HG03108 (cell line): ENCODE results near the gene HSPB6.
"Not testable (repeated sequence)": the region's sequence is repeated elsewhere in the genome, so short reads cannot be mapped to it uniquely, and the experiment has no call there.

Experiments
- ATAC-seq: cut with Tn5 transposase; IDR thresholded peaks from one replicate; pipeline ENCODE4 v1.9.1; 2021; ENCODE audit warnings: moderate library complexity; ENCODE audit not compliant: unreplicated experiment

Gene HSPB6

GRCh38 chr19:35732540-35733179, 24.2 kb downstream of the HSPB6 start:
- no peak for ATAC-seq

- no peak for ATAC-seq
Measured at GRCh38 chr19:35731779-35732405, 24.9 kb downstream of the HSPB6 start.

- ATAC-seq = no peak
Measured at GRCh38 chr19:35731353-35731752, 25.5 kb downstream of the HSPB6 start.

GRCh38 chr19:35730326-35730725, 26.5 kb downstream of the HSPB6 start:
- ATAC-seq = no peak

GRCh38 chr19:35729763-35730162, 27.1 kb downstream of the HSPB6 start:
- no peak for ATAC-seq

GRCh38 chr19:35729021-35729420, 27.8 kb downstream of the HSPB6 start:
- ATAC-seq = no peak

GRCh38 chr19:35727956-35728706, 28.7 kb downstream of the HSPB6 start:
- ATAC-seq = no peak

- no peak for ATAC-seq
Measured at GRCh38 chr19:35727053-35727955, 29.5 kb downstream of the HSPB6 start.

GRCh38 chr19:35725216-35725861, 31.5 kb downstream of the HSPB6 start:
- no peak for ATAC-seq

- ATAC-seq = no peak
Measured at GRCh38 chr19:35724560-35724959, 32.3 kb downstream of the HSPB6 start.

- not testable (repeated sequence) for ATAC-seq
Measured at GRCh38 chr19:35724132-35724531, 32.7 kb downstream of the HSPB6 start.

- no peak for ATAC-seq
Measured at GRCh38 chr19:35723671-35724070, 33.2 kb downstream of the HSPB6 start.

- ATAC-seq = no peak
Measured at GRCh38 chr19:35722897-35723296, 33.9 kb downstream of the HSPB6 start.

GRCh38 chr19:35722461-35722860, 34.4 kb downstream of the HSPB6 start:
- no peak for ATAC-seq

- no peak for ATAC-seq
Measured at GRCh38 chr19:35721374-35721773, 35.5 kb downstream of the HSPB6 start.

- no peak for ATAC-seq
Measured at GRCh38 chr19:35720648-35721047, 36.2 kb downstream of the HSPB6 start.

- no peak for ATAC-seq
Measured at GRCh38 chr19:35720163-35720524, 36.7 kb downstream of the HSPB6 start.

GRCh38 chr19:35719402-35720162, 37.2 kb downstream of the HSPB6 start:
- no peak for ATAC-seq

- ATAC-seq = no peak
Measured at GRCh38 chr19:35718345-35719041, 38.3 kb downstream of the HSPB6 start.
